GM19397 (cell line): Measurements from ENCODE around the gene KRTAP19-3.
"Not testable (repeated sequence)": the region's sequence is repeated elsewhere in the genome, so short reads cannot be mapped to it uniquely, and the experiment has no call there.

Experiments used
- ATAC-seq: cut with Tn5 transposase; IDR thresholded peaks from one replicate; pipeline ENCODE4 v1.9.1; 2021; ENCODE audit warnings: mild to moderate bottlenecking, moderate library complexity; ENCODE audit not compliant: unreplicated experiment

KRTAP19-3 gene

GRCh38 chr21:30491963-30492428 lies at the start of gene KRTAP19-3:
KRTAP19-3 (minus strand) TSS chr21:30492013; CDS start chr21:30491957, 56 bp downstream.
- ATAC-seq = no peak

GRCh38 chr21:30518876-30519275 lies 27.1 kb upstream of the KRTAP19-3 start:
- no peak for ATAC-seq

GRCh38 chr21:30515681-30516080 lies 23.9 kb upstream of the KRTAP19-3 start:
- ATAC-seq = no peak

- not testable (repeated sequence) for ATAC-seq
These were observed 13.9 kb upstream of the KRTAP19-3 start for GRCh38 chr21:30505621-30506205.

- ATAC-seq = no peak
These were observed 10.2 kb upstream of the KRTAP19-3 start, which contains the start of gene KRTAP19-5 for GRCh38 chr21:30502041-30502440. KRTAP19-5 (minus strand) TSS chr21:30502141; CDS start chr21:30502090, 51 bp downstream.

- ATAC-seq = no peak
These were observed 5.3 kb upstream of the KRTAP19-3 start, which contains the start of gene KRTAP19-4 for GRCh38 chr21:30497065-30497464. KRTAP19-4 (minus strand) TSS chr21:30497165; CDS start chr21:30497110, 55 bp downstream.

GRCh38 chr21:30487336-30487735 lies 4.5 kb downstream of the KRTAP19-3 start, which contains the start of gene KRTAP19-2:
KRTAP19-2 (minus strand) TSS chr21:30487436; CDS start chr21:30487348, 88 bp downstream.
- ATAC-seq = no peak

- no peak for ATAC-seq
These were observed 5.6 kb downstream of the KRTAP19-3 start for GRCh38 chr21:30486180-30486579.

GRCh38 chr21:30482130-30482529 lies 9.7 kb downstream of the KRTAP19-3 start:
- no peak for ATAC-seq

GRCh38 chr21:30480145-30480544 lies 11.7 kb downstream of the KRTAP19-3 start, which contains the start of gene KRTAP19-1:
KRTAP19-1 (minus strand) TSS chr21:30480367; CDS start chr21:30480317, 50 bp downstream.
- ATAC-seq = no peak

GRCh38 chr21:30479259-30479658 lies 12.6 kb downstream of the KRTAP19-3 start:
- no peak for ATAC-seq

- ATAC-seq = no peak
These were observed 13.8 kb downstream of the KRTAP19-3 start for GRCh38 chr21:30478004-30478403.

- no peak for ATAC-seq
These were observed 22.7 kb downstream of the KRTAP19-3 start for GRCh38 chr21:30468900-30469714.

- no peak for ATAC-seq
These were observed 28.1 kb downstream of the KRTAP19-3 start for GRCh38 chr21:30463713-30464112.

- ATAC-seq = no peak
These were observed 43.3 kb downstream of the KRTAP19-3 start for GRCh38 chr21:30448514-30448913.

GRCh38 chr21:30447056-30447455 lies 44.8 kb downstream of the KRTAP19-3 start:
- no peak for ATAC-seq

GRCh38 chr21:30444204-30444603 lies 47.6 kb downstream of the KRTAP19-3 start:
- ATAC-seq = no peak

- no peak for ATAC-seq
These were observed 48.6 kb downstream of the KRTAP19-3 start for GRCh38 chr21:30443226-30443625.
